OCI-LY7 (cell line): Measurements from ENCODE around the gene NSL1. TPM values are rescaled to one million over a fixed set of nuclear protein-coding genes. Genes with fewer than 3 reads are reported as not detected.

Experiments used
- BruUV-seq: library from RNA; stranded (reverse); fragments of 400-500 nt; replicated peaks from 2 replicates; lab custom pipeline; 2021; lab: Mats Ljungman, UMichigan
- CTCF ChIA-PET: fragments of 300-600 bp; sonication (Branson Sonifier 250); formaldehyde crosslinking; loops from one replicate; lab custom pipeline; 2022; ENCODE audit warnings: antibody characterized with exemption; ENCODE audit not compliant: unreplicated experiment; lab: Charles Lee
- POLR2A ChIA-PET: fragments of 300-600 bp; sonication (Branson Sonifier 250); formaldehyde crosslinking; loops from one replicate; lab custom pipeline; 2022; ENCODE audit warnings: antibody characterized with exemption; lab: Charles Lee
- DNase-seq: peaks from one replicate; pipeline ENCODE4 v3.0.0-alpha.2; 2015; ENCODE audit warnings: low spot score
- H2AFZ ChIP-seq: fragments of 200-600 bp; sonication (generic), shearing (Covaris generic); 2 replicates; pipeline ENCODE4 v1.6.1; 2014; ENCODE audit warnings: mild to moderate bottlenecking, antibody characterized with exemption, low read length, moderate library complexity
- H3K27ac ChIP-seq: fragments of 200-600 bp; sonication (generic); 2 replicates; pipeline ENCODE4 v1.5.1; 2014; ENCODE audit warnings: mixed run types, low read depth, mild to moderate bottlenecking, moderate library complexity, low read length, inconsistent platforms; ENCODE audit not compliant: poor library complexity, severe bottlenecking
- H3K36me3 ChIP-seq: fragments of 200-600 bp; sonication (generic); 2 replicates; pipeline ENCODE4 v1.6.1; 2014; ENCODE audit warnings: mild to moderate bottlenecking, antibody characterized with exemption, low read length, moderate library complexity, mixed read lengths; ENCODE audit not compliant: insufficient read depth
- H3K4me1 ChIP-seq: fragments of 200-600 bp; sonication (generic); 2 replicates; pipeline ENCODE4 v1.5.1; 2014; ENCODE audit warnings: mild to moderate bottlenecking, low read length; ENCODE audit not compliant: insufficient read depth, poor library complexity, severe bottlenecking
- H3K4me2 ChIP-seq: fragments of 200-600 bp; sonication (generic); 2 replicates; pipeline ENCODE4 v1.6.1; 2014; ENCODE audit warnings: mild to moderate bottlenecking, low read length
- H3K4me3 ChIP-seq: fragments of 200-600 bp; sonication (generic); 2 replicates; pipeline ENCODE4 v1.5.1; 2014; ENCODE audit warnings: mild to moderate bottlenecking, low read depth, low read length; ENCODE audit not compliant: poor library complexity, severe bottlenecking
- H3K79me2 ChIP-seq: fragments of 200-600 bp; sonication (generic); 2 replicates; pipeline ENCODE4 v1.6.1; 2016; ENCODE audit warnings: low read depth, mild to moderate bottlenecking, low read length, moderate library complexity, mixed read lengths; ENCODE audit not compliant: insufficient read depth
- H3K9me2 ChIP-seq: fragments of 200-600 bp; sonication (generic); 2 replicates; pipeline ENCODE4 v1.6.1; 2016; ENCODE audit warnings: mild to moderate bottlenecking, low read length, mixed read lengths; ENCODE audit not compliant: insufficient read depth
- H3K9me3 ChIP-seq: fragments of 200-600 bp; sonication (generic); 2 replicates; pipeline ENCODE4 v1.6.1; 2014; ENCODE audit warnings: mild to moderate bottlenecking, mixed run types, low read length, mixed read lengths
- H4K20me1 ChIP-seq: fragments of 200-600 bp; sonication (generic); 2 replicates; pipeline ENCODE4 v1.6.1; 2014; ENCODE audit warnings: mild to moderate bottlenecking, antibody characterized with exemption, low read length, moderate library complexity, mixed read lengths; ENCODE audit not compliant: insufficient read depth
- EZH2phosphoT487 ChIP-seq: fragments of 200-600 bp; sonication (generic); IDR thresholded peaks from 2 replicates; pipeline ENCODE4 v1.6.1; 2018; ENCODE audit warnings: low read depth, borderline replicate concordance, mild to moderate bottlenecking, mixed run types, antibody characterized with exemption, low read length, moderate library complexity, mixed read lengths
- intact Hi-C: fragments of 100-400 bp; cut with micrococcal nuclease; formaldehyde crosslinking; loops from one replicate; pipeline ENCODE4 v1.10.0; 2022; ENCODE audit not compliant: unreplicated experiment
- total RNA-seq, 2 experiments: library from RNA; depleted of rRNA in 1 of 2; stranded (reverse); fragments of >200 nt in 1 of 2; shearing (Covaris generic) in 1 of 2; gene quantifications; 2 replicates each; pipeline ENCODE4 v1.2.3, GENCODE V29; 2014 to 2022
- TF ChIP-seq, protein P1 (sequence below): fragments of 200-600 bp; sonication (generic); conservative IDR thresholded peaks from 2 replicates; pipeline ENCODE4 v1.5.1; 2014; ENCODE audit warnings: mild to moderate bottlenecking, antibody characterized with exemption, low read length, moderate library complexity, mixed read lengths

NSL1 gene
- total RNA-seq, 2 experiments from 2014 or later, result 66.8 to 70.9 TPM

GRCh38 chr1:212816567-212817278 is 25.1 kb upstream of the NSL1 start:
- intact Hi-C loops, result loop anchor here (5.0 kb wide), 1 partner anchor 41 kb away; the partner anchor contains the start of gene FLVCR1
- Histone ChIP-seq H3K4me2 (no peak overlapping the region), H3K79me2 (no peaks in the 10 kb centered on the region), H3K9me2 (no peaks in the 10 kb centered on the region), H3K4me3 (no peak overlapping the region), H3K4me1 (peaks cover 17% of the 10 kb centered on the region), H2AFZ (no peak overlapping the region), H3K27ac (no peak overlapping the region), H4K20me1 (no peaks in the 10 kb centered on the region), H3K36me3 (peaks cover 33% of the 10 kb centered on the region; the same call in 1 of the 2 replicates), H3K9me3 (no peaks in the 10 kb centered on the region)
- no peak for DNase-seq
- ChIA-PET POLR2A (interaction anchor here (0.5 to 1.1 kb wide), 2 partner anchors 15 to 17 kb away, joined by 3 to 4 read pairs; no protein-coding TSS in a partner anchor), CTCF (no interaction called here)
- no TSS peak for BruUV-seq
- TF ChIP-seq, protein P1, sequence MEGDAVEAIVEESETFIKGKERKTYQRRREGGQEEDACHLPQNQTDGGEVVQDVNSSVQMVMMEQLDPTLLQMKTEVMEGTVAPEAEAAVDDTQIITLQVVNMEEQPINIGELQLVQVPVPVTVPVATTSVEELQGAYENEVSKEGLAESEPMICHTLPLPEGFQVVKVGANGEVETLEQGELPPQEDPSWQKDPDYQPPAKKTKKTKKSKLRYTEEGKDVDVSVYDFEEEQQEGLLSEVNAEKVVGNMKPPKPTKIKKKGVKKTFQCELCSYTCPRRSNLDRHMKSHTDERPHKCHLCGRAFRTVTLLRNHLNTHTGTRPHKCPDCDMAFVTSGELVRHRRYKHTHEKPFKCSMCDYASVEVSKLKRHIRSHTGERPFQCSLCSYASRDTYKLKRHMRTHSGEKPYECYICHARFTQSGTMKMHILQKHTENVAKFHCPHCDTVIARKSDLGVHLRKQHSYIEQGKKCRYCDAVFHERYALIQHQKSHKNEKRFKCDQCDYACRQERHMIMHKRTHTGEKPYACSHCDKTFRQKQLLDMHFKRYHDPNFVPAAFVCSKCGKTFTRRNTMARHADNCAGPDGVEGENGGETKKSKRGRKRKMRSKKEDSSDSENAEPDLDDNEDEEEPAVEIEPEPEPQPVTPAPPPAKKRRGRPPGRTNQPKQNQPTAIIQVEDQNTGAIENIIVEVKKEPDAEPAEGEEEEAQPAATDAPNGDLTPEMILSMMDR, result no peak
- no peak for TF ChIP-seq EZH2phosphoT487

- no peak overlapping the region for H3K27ac ChIP-seq
- H3K36me3 ChIP-seq, result peaks cover 33% of the 10 kb centered on the region; the same call in 1 of the 2 replicates
- TF ChIP-seq, protein P1, result peak; percentile 76
- no peak for TF ChIP-seq EZH2phosphoT487
- no peaks in the 10 kb centered on the region for H3K79me2 ChIP-seq
- ChIA-PET CTCF (no interaction called here), POLR2A (interaction anchor here (0.7 kb wide), 1 partner anchor 9 kb away, joined by 5 read pairs; no protein-coding TSS in a partner anchor)
- no peak overlapping the region for H2AFZ ChIP-seq
- no peak overlapping the region for H3K4me2 ChIP-seq
- H3K4me3 ChIP-seq, result no peak overlapping the region
- peak; percentile 31 for DNase-seq
- peaks cover 7% of the 10 kb centered on the region for H3K4me1 ChIP-seq
- no peaks in the 10 kb centered on the region for H3K9me3 ChIP-seq
- intact Hi-C loops, result loop anchor here (1.0 to 5.0 kb wide), 2 partner anchors 43 to 181 kb away; partner anchors contain the start of gene FLVCR1
- no peaks in the 10 kb centered on the region for H4K20me1 ChIP-seq
- H3K9me2 ChIP-seq, result no peaks in the 10 kb centered on the region
- no TSS peak for BruUV-seq
Measured at GRCh38 chr1:212814537-212815334, 23.2 kb upstream of the NSL1 start.
